Heart left ventricle (tissue), 16 donors: ENCODE data around the gene MRFAP1. TPM values are rescaled to one million over a fixed set of nuclear protein-coding genes. Genes with fewer than 3 reads are reported as not detected.
A peak's percentile ranks its signal among the peaks of the same experiment; 100 is the strongest.

Source experiments
- ATAC-seq, 4 donors: fragments of 200-7000 bp; cut with Tn5 transposase; one replicate each; pipeline ENCODE4 v1.9.1; 2020 to 2022; ENCODE audit warnings: moderate library complexity in 4 of 4, mild to moderate bottlenecking in 3 of 4, moderate number of reproducible peaks in 1 of 4
- DNase-seq, 5 donors: peaks; one replicate each; pipeline ENCODE4 v3.0.0-alpha.2; 2020
- H3K27ac ChIP-seq, 12 donors: fragments of 200-600 bp; sonication (generic) in 4 of 12; one replicate each; pipeline versions ENCODE4 v1.5.0 to v1.8.0; 2016 to 2022; ENCODE audit warnings: mild to moderate bottlenecking in 2 of 12
- H3K27me3 ChIP-seq, 9 donors: fragments of 200-600 bp; sonication (generic) in 2 of 9; one replicate each; pipeline versions ENCODE4 v1.5.1 to v1.8.0; 2016 to 2022; ENCODE audit warnings: mild to moderate bottlenecking in 3 of 9
- H3K36me3 ChIP-seq, 9 donors: fragments of 200-600 bp; sonication (generic) in 2 of 9; one replicate each; pipeline versions ENCODE4 v1.5.0 to v1.8.0; 2018 to 2022; ENCODE audit warnings: mild to moderate bottlenecking in 2 of 9
- H3K4me1 ChIP-seq, 12 donors: fragments of 200-600 bp; sonication (generic) in 4 of 12; one replicate each; pipeline versions ENCODE4 v1.5.0 to v1.8.0; 2016 to 2022; ENCODE audit warnings: mild to moderate bottlenecking in 3 of 12
- H3K4me3 ChIP-seq, 12 donors: fragments of 200-600 bp; sonication (generic) in 4 of 12; one replicate each; pipeline versions ENCODE4 v1.5.0 to v1.8.0; 2017 to 2022; ENCODE audit warnings: mild to moderate bottlenecking in 9 of 12, moderate library complexity in 4 of 12
- H3K9me3 ChIP-seq, 12 donors: fragments of 200-600 bp; sonication (generic) in 4 of 12; one replicate each; pipeline versions ENCODE4 v1.5.0 to v1.8.0; 2016 to 2022; ENCODE audit warnings: mild to moderate bottlenecking in 1 of 12
- CTCF ChIP-seq, 12 donors: fragments of 200-600 bp; sonication (generic) in 4 of 12; IDR thresholded peaks; one replicate each; pipeline versions ENCODE4 v1.5.0 to v1.8.0; 2018 to 2022; ENCODE audit warnings: antibody characterized with exemption in 12 of 12, mild to moderate bottlenecking in 5 of 12
- POLR2A ChIP-seq, 2 donors: fragments of 450-650 bp; IDR thresholded peaks; one replicate each; pipeline ENCODE4 v1.6.1; 2017; ENCODE audit warnings: antibody characterized with exemption in 2 of 2, mild to moderate bottlenecking in 2 of 2, moderate library complexity in 2 of 2
- WGBS, 4 donors: extraction: QIAGEN DNeasy Blood & Tissue Kit in 2 of 4; methylation state at CpG; one replicate each; pipeline versions ENCODE4 v1.1.5 to v1.1.7; 2013 to 2018; 5-methylcytosine and 5-hydroxymethylcytosine counted together
- intact Hi-C, 10 donors: fragments of 100-400 bp; cut with DNase I; formaldehyde crosslinking; loops; one replicate each; pipeline versions ENCODE4 v1.11.1 to v1.14.2; 2022
- polyA plus RNA-seq, 2 donors: library from polyadenylated mRNA; stranded (reverse); fragments of 200-250 nt; gene quantifications; one replicate each; pipeline ENCODE4 v1.2.3, GENCODE V29; 2013
- total RNA-seq, 9 donors: library from RNA; depleted of rRNA in 2 of 9; stranded (reverse); fragments of >200 nt in 2 of 9; fragmentation: NEBNext Ultra II Directional in 3 of 9; extraction: Animal tissue kit (Norgen Biotek cat#: 25700) in 3 of 9; gene quantifications; one replicate each; pipeline versions ENCODE4 v1.1.0 to v1.2.4, GENCODE V29; 2016 to 2023
- donor health status: ischemic (EF 13 %, LVEDD 7.1; RV severe dilation, severe dysfunction).
- donor health status: healthy with polysubstance abuse.
- donor health status: DM: no; HTN: yes; CAD: no.
- donor health status: DM: no; HTN: no; CAD: no.
- donor health status: ischemic (EF 25% LVEDD 6.9; RV normal size, moderate dysfunction).
- donor health status: ischemic (EF 25% LVEDD 5.7; RV mildly dilated, moderate dysfunction).
- donor health status: healthy.
- donor health status: DM: yes; HTN: yes; CAD: no.
- donor health status: ischemic (EF 35%, LVEDD 5.7; RV mildly dilated, moderate dysfunction).
- donor health status: nonischemic (EF 11% LVEDD 7.7; RV severe dilation, severe dysfunction).
- donor health status: DM: yes; HTN: yes; CAD: no.
- donor health status: PGD.
- donor health status: ischemic (EF 29% LVEDD 5.4; RV normal size, mild dysfunction).
- donor health status: nonischemic (EF 23%, LVEDD 6.1; RV moderate dilation, normal function).

The MRFAP1 gene
- total and polyA plus RNA-seq, 11 donors, result 162 to 514 (median 239) TPM

- Histone ChIP-seq H3K27ac (no peak overlapping the region), H3K9me3 (peaks cover 0 to 5% (median 0%) of the 10 kb centered on the region in 12 donors), H3K36me3 (no peaks in the 10 kb centered on the region), H3K4me1 (peaks cover 0 to 13% (median 2%) of the 10 kb centered on the region in 12 donors), H3K27me3 (peaks cover 0 to 21% (median 0%) of the 10 kb centered on the region in 9 donors), H3K4me3 (no peak overlapping the region)
- intact Hi-C loops, result no loop called here
- DNase-seq (no peak), ATAC-seq (no peak)
- TF ChIP-seq CTCF (IDR thresholded peaks at IDR 0.05) (no peak), POLR2A (IDR thresholded peaks at IDR 0.05) (no peak)
- 85 to 97% (median 94%) methylated on average over 5 of the region's 5 CpGs for WGBS, 4 donors
These were observed 15.4 kb downstream of the MRFAP1 start for GRCh38 chr4:6655924-6656323.

GRCh38 chr4:6657242-6658208 lies 17.0 kb downstream of the MRFAP1 start:
- Histone ChIP-seq H3K27me3 (peaks cover 0 to 29% (median 0%) of the 10 kb centered on the region in 9 donors), H3K36me3 (no peaks in the 10 kb centered on the region), H3K27ac (no peak overlapping the region), H3K4me3 (no peak overlapping the region), H3K9me3 (peaks cover 0 to 5% (median 0%) of the 10 kb centered on the region in 12 donors), H3K4me1 (peaks cover 0 to 13% (median 2%) of the 10 kb centered on the region in 12 donors)
- intact Hi-C loops, result no loop called here
- TF ChIP-seq POLR2A (IDR thresholded peaks at IDR 0.05) (no peak), CTCF (IDR thresholded peaks at IDR 0.05) (no peak)
- ATAC-seq, result no peak
- DNase-seq, result no peak
- WGBS, 4 donors, result 70 to 81% (median 76%) methylated on average over 60 to 65 of the region's 65 CpGs

- Histone ChIP-seq H3K27ac (peak overlapping the region in 9 of 12 donors; percentile 22 to 68 (median 54)), H3K27me3 (peaks cover 0 to 36% (median 0%) of the 10 kb centered on the region in 9 donors), H3K4me1 (peaks cover 0 to 13% (median 2%) of the 10 kb centered on the region in 12 donors), H3K4me3 (peak overlapping the region in 8 of 12 donors; percentile 45 to 61 (median 51)), H3K9me3 (peaks cover 0 to 5% (median 0%) of the 10 kb centered on the region in 12 donors), H3K36me3 (no peaks in the 10 kb centered on the region)
- DNase-seq (no peak), ATAC-seq (peak in 2 of 4 donors; percentile 14 to 27)
- WGBS, 4 donors, result 67 to 90% (median 83%) methylated on average over 7 of the region's 7 CpGs
- TF ChIP-seq POLR2A (IDR thresholded peaks at IDR 0.05) (no peak), CTCF (IDR thresholded peaks at IDR 0.05) (no peak)
- intact Hi-C loops, result no loop called here
These were observed 17.7 kb downstream of the MRFAP1 start for GRCh38 chr4:6658209-6658595.

- ATAC-seq, result peak in 3 of 4 donors; percentile 75 to 82 (median 78)
- Histone ChIP-seq H3K27ac (peak overlapping the region in 11 of 12 donors; percentile 7 to 68 (median 48)), H3K4me3 (peak overlapping the region; percentile 24 to 61 (median 47)), H3K27me3 (peaks cover 0 to 41% (median 0%) of the 10 kb centered on the region in 9 donors), H3K9me3 (peaks cover 0 to 5% (median 0%) of the 10 kb centered on the region in 12 donors), H3K4me1 (peaks cover 0 to 15% (median 2%) of the 10 kb centered on the region in 12 donors), H3K36me3 (no peaks in the 10 kb centered on the region)
- intact Hi-C loops, result no loop called here
- peak in 4 of 5 donors; percentile 36 to 79 (median 57) for DNase-seq
- WGBS, 4 donors, result 6 to 20% (median 12%) methylated on average over 38 to 52 of the region's 52 CpGs
- TF ChIP-seq POLR2A (IDR thresholded peaks at IDR 0.05) (no peak), CTCF (IDR thresholded peaks at IDR 0.05) (no peak)
These were observed 18.2 kb downstream of the MRFAP1 start for GRCh38 chr4:6658597-6659075.
